IMR-90 (cell line): ENCODE data around the gene IBA57.

ENCODE experiments used
- POLR2A ChIP-seq: IDR thresholded peaks from 2 replicates; pipeline ENCODE4 v1.6.1; 2012; ENCODE audit warnings: mild to moderate bottlenecking, low read depth, low read length
- TF ChIP-seq, protein P1 (sequence below): conservative IDR thresholded peaks from 2 replicates; pipeline ENCODE4 v1.5.1; 2012; ENCODE audit warnings: mild to moderate bottlenecking, low read depth, low read length, improper control_type of control experiment

DNA sequence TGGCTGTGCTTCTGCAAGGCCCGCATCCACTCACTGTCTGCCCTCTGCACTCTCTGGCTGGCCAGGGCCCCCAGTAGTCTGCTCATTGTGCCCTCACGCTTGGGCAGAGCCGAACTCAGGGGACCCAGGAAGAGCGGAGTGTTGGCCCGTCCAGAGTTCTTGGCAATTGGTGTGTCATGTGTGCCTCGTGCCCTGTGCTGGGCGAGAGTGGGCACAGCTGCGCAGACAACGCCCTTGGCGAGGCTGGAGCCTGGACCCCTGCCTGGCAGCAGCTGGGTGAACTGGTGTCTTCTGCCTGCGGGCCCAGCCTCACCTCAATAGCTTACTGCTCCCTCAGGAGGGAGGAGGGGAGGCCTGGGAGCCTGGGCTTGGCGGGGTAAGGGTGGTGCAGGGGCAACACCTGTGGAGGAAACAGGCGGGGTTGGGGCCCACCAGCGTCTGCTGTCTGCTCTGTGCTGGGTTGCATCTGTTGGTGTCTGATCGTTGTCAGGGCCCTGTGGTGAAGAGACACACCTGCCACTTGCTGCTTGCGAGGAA lies 23.4 kb upstream of the IBA57 start:
- no peak for TF ChIP-seq POLR2A
- TF ChIP-seq, protein P1, sequence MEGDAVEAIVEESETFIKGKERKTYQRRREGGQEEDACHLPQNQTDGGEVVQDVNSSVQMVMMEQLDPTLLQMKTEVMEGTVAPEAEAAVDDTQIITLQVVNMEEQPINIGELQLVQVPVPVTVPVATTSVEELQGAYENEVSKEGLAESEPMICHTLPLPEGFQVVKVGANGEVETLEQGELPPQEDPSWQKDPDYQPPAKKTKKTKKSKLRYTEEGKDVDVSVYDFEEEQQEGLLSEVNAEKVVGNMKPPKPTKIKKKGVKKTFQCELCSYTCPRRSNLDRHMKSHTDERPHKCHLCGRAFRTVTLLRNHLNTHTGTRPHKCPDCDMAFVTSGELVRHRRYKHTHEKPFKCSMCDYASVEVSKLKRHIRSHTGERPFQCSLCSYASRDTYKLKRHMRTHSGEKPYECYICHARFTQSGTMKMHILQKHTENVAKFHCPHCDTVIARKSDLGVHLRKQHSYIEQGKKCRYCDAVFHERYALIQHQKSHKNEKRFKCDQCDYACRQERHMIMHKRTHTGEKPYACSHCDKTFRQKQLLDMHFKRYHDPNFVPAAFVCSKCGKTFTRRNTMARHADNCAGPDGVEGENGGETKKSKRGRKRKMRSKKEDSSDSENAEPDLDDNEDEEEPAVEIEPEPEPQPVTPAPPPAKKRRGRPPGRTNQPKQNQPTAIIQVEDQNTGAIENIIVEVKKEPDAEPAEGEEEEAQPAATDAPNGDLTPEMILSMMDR: no peak
